GM10266 (cell line): ENCODE measurements around the gene UHRF2.

Source experiments
- DNase-seq: peaks from one replicate; pipeline ENCODE4 v3.0.0; 2012; ENCODE audit errors: extremely low spot score
- CTCF ChIP-seq: IDR thresholded peaks from 2 replicates; pipeline ENCODE4 v1.5.1; 2012; ENCODE audit warnings: mild to moderate bottlenecking, low read depth; ENCODE audit not compliant: control insufficient read depth, insufficient read depth; ENCODE audit errors: missing control alignments

The UHRF2 gene

GRCh38 chr9:6549106-6549800 is 136.3 kb downstream of the UHRF2 start:
- no peak for DNase-seq
- no peak for TF ChIP-seq CTCF

DNA sequence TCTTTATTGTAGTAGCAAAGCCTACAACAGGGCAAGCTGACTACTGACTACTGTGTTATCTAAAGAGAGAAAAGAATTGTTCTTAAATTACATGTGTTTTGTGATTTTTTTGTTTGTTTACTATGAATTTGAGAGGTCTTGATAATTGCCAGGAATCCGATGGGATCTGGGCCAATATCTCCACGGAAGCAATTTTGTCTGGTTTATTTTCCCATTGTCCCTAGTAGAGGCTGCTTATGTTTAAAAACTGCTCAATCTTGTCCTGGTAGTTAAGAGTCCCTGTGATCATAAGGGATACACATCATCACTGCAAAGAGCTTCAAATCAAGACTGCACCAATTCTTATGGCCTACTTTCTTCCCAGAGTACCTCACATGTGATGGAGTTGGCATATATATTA is 138.1 kb downstream of the UHRF2 start:
- no peak for TF ChIP-seq CTCF
- no peak for DNase-seq

DNA sequence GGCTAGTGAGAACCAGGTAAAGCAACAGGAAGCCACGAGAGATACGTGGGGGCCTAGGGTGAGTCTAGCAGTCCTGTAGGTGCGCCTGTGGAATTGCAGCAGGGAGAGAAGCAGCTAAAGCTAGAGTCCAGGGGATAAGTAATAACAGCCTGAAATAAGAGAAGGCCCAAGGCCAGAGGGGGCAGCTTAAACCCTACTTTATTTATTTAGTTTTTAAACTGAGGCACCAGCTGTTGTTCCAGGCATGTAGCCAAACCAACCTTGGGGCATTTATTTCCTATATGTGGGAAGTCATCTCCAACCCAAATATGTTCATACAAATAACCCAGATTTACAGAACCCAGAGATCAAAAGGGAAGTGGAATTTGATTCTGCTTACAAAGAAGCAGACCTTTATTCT is 139.0 kb downstream of the UHRF2 start:
- DNase-seq, result no peak
- no peak for TF ChIP-seq CTCF

DNA sequence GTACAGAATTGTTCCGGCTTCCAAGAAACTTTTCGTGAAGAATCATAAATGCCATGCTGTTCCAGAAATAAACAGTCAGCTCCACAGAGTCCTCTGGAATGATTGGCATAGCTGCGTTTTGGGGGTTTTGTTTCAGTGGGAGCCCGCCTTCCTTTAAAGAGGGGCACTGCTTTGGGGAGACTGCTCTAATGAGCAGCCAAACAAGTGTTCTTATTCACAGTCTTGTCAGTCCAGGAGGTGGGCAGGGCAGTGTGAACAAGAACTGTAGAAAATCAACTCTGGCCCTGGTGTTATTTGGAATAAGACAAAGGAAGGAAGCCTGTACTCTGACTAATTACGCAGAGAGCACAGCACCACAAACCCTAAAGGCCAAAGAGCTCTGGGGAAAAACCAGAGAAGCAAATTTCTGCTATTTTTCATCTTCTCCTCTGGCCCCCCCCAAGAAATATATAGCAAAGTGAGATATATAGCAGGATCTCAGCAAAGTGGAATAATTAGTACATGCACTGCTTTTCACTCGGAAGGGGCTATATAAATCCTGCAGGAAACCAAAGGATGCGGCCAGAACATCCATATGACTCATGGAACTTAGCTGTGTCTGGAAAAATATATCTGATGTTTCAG is 139.6 kb downstream of the UHRF2 start:
- TF ChIP-seq CTCF, result no peak
- no peak for DNase-seq

- DNase-seq, result no peak
- TF ChIP-seq CTCF, result no peak
Measured at GRCh38 chr9:6553866-6554265, 140.9 kb downstream of the UHRF2 start.
